Stimulated activated CD8-positive, alpha-beta memory T cell treated with anti-CD3 and anti-CD28 coated beads, Interleukin-7, amount 100 ng/mL, for 4 hours (primary cell): ENCODE measurements around the gene CCNL1.

ENCODE experiments used
- DNase-seq, 2 donors: peaks; one replicate each; pipeline ENCODE4 v3.0.0-alpha.2; 2020; ENCODE audit warnings: low read depth in 2 of 2

Gene CCNL1

GRCh38 chr3:157145606-157146322, 14.2 kb downstream of the CCNL1 start:
- DNase-seq = no peak

- DNase-seq = no peak
These were observed 17.6 kb downstream of the CCNL1 start for GRCh38 chr3:157142315-157142714.

GRCh38 chr3:157139938-157140534, 19.9 kb downstream of the CCNL1 start:
- no peak for DNase-seq

GRCh38 chr3:157136647-157137387, 23.1 kb downstream of the CCNL1 start:
- no peak for DNase-seq

GRCh38 chr3:157135671-157136396, 24.1 kb downstream of the CCNL1 start:
- no peak for DNase-seq

- DNase-seq = no peak
These were observed 25.2 kb downstream of the CCNL1 start for GRCh38 chr3:157134620-157135191.

GRCh38 chr3:157133434-157134320, 26.3 kb downstream of the CCNL1 start:
- no peak for DNase-seq

GRCh38 chr3:157132936-157133335, 27.0 kb downstream of the CCNL1 start:
- no peak for DNase-seq

GRCh38 chr3:157132341-157132740, 27.6 kb downstream of the CCNL1 start:
- DNase-seq = no peak

GRCh38 chr3:157131861-157132260, 28.1 kb downstream of the CCNL1 start:
- DNase-seq = no peak

- peak; percentile 55 to 63 for DNase-seq
These were observed 29.3 kb downstream of the CCNL1 start for GRCh38 chr3:157130467-157131251.

GRCh38 chr3:157129803-157130466, 30.0 kb downstream of the CCNL1 start:
- DNase-seq = no peak

GRCh38 chr3:157128771-157129681, 30.9 kb downstream of the CCNL1 start:
- DNase-seq = no peak

GRCh38 chr3:157127831-157128767, 31.8 kb downstream of the CCNL1 start:
- peak; percentile 44 to 54 for DNase-seq

GRCh38 chr3:157127268-157127667, 32.7 kb downstream of the CCNL1 start:
- no peak for DNase-seq

- DNase-seq = no peak
These were observed 33.6 kb downstream of the CCNL1 start for GRCh38 chr3:157126365-157126764.

- DNase-seq = no peak
These were observed 34.8 kb downstream of the CCNL1 start for GRCh38 chr3:157125101-157125500.
